ENCODE measurements around the gene SET. TPM values are rescaled to one million over a fixed set of nuclear protein-coding genes. Genes with fewer than 3 reads are reported as not detected.
"Not testable (repeated sequence)": the region's sequence is repeated elsewhere in the genome, so short reads cannot be mapped to it uniquely, and the experiment has no call there.

Gene SET
- total and polyA plus RNA-seq, 9 donors: 288 to 388 (median 338) TPM

GRCh38 chr9:128699096-128699795 is 10.2 kb downstream of the SET start:
- not testable (repeated sequence) for H3K4me3 ChIP-seq (ENCODE audit: low read length); H3K27ac ChIP-seq (ENCODE audit: low read length); H3K27me3 ChIP-seq (ENCODE audit: control insufficient read depth, insufficient read depth, low read length); DNase-seq; H3K9me3 ChIP-seq (replicated peaks; ENCODE audit: control insufficient read depth, low read depth, low read length)
- Histone ChIP-seq H3K4me1 (ENCODE audit: control insufficient read depth, insufficient read depth, low read length) (peaks cover 16% of the 10 kb centered on the region), H3K36me3 (ENCODE audit: control insufficient read depth, insufficient read depth, low read length) (peaks cover 19% of the 10 kb centered on the region)
- WGBS (ENCODE audit: insufficient coverage): 91% methylated on average over 15 of the region's 30 CpGs

GRCh38 chr9:128701227-128701854 is 12.3 kb downstream of the SET start:
- Histone ChIP-seq H3K4me1 (ENCODE audit: control insufficient read depth, insufficient read depth, low read length) (peaks cover 29% of the 10 kb centered on the region), H3K4me3 (ENCODE audit: low read length) (no peak overlapping the region), H3K27me3 (ENCODE audit: control insufficient read depth, insufficient read depth, low read length) (no peaks in the 10 kb centered on the region), H3K27ac (ENCODE audit: low read length) (no peak overlapping the region), H3K36me3 (ENCODE audit: control insufficient read depth, insufficient read depth, low read length) (peaks cover 14% of the 10 kb centered on the region), H3K9me3 (replicated peaks; ENCODE audit: control insufficient read depth, low read depth, low read length) (no peaks in the 10 kb centered on the region)
- DNase-seq: no peak
- 52% methylated on average over 4 of the region's 10 CpGs for WGBS (ENCODE audit: insufficient coverage)

GRCh38 chr9:128702445-128702948 is 13.5 kb downstream of the SET start, which contains the start of gene PKN3:
TSS of gene PKN3 (plus strand) at chr9:128702503. CDS start at chr9:128702916, 413 bp downstream.
- DNase-seq: peak; percentile 89
- H3K27ac ChIP-seq (ENCODE audit: low read length): peak within 1 kb of the TSS; percentile 42
- under 1% methylated on average over 65 of the region's 65 CpGs for WGBS (ENCODE audit: insufficient coverage)
- peaks cover 29% of the 10 kb centered on the region for H3K4me1 ChIP-seq (ENCODE audit: control insufficient read depth, insufficient read depth, low read length)
- H3K9me3 ChIP-seq (replicated peaks; ENCODE audit: control insufficient read depth, low read depth, low read length): no peaks in the 10 kb centered on the region
- peak within 1 kb of the TSS; percentile 67 for H3K4me3 ChIP-seq (ENCODE audit: low read length)
- H3K36me3 ChIP-seq (ENCODE audit: control insufficient read depth, insufficient read depth, low read length): peaks cover 14% of the 10 kb centered on the region
- H3K27me3 ChIP-seq (ENCODE audit: control insufficient read depth, insufficient read depth, low read length): no peaks in the 10 kb centered on the region

- Histone ChIP-seq H3K9me3 (replicated peaks; ENCODE audit: control insufficient read depth, low read depth, low read length) (no peaks in the 10 kb centered on the region), H3K27me3 (ENCODE audit: control insufficient read depth, insufficient read depth, low read length) (no peaks in the 10 kb centered on the region), H3K36me3 (ENCODE audit: control insufficient read depth, insufficient read depth, low read length) (peaks cover 13% of the 10 kb centered on the region), H3K27ac (ENCODE audit: low read length) (peak overlapping the region; percentile 42), H3K4me3 (ENCODE audit: low read length) (peak overlapping the region; percentile 67), H3K4me1 (ENCODE audit: control insufficient read depth, insufficient read depth, low read length) (peaks cover 29% of the 10 kb centered on the region)
- DNase-seq: peak; percentile 26
- WGBS (ENCODE audit: insufficient coverage): 4% methylated on average over 52 of the region's 55 CpGs
These were observed 14.1 kb downstream of the SET start for GRCh38 chr9:128702949-128703615.

- Histone ChIP-seq H3K36me3 (ENCODE audit: control insufficient read depth, insufficient read depth, low read length) (peaks cover 13% of the 10 kb centered on the region), H3K4me1 (ENCODE audit: control insufficient read depth, insufficient read depth, low read length) (peaks cover 29% of the 10 kb centered on the region), H3K9me3 (replicated peaks; ENCODE audit: control insufficient read depth, low read depth, low read length) (no peaks in the 10 kb centered on the region), H3K27ac (ENCODE audit: low read length) (peak overlapping the region; percentile 42), H3K27me3 (ENCODE audit: control insufficient read depth, insufficient read depth, low read length) (no peaks in the 10 kb centered on the region), H3K4me3 (ENCODE audit: low read length) (peak overlapping the region; percentile 67)
- WGBS (ENCODE audit: insufficient coverage): 60% methylated on average over 24 of the region's 31 CpGs
- DNase-seq: no peak
These were observed 14.8 kb downstream of the SET start for GRCh38 chr9:128703616-128704355.

- Histone ChIP-seq H3K4me1 (ENCODE audit: control insufficient read depth, insufficient read depth, low read length) (peaks cover 29% of the 10 kb centered on the region), H3K4me3 (ENCODE audit: low read length) (no peak overlapping the region)
- 90% methylated on average over 2 of the region's 5 CpGs for WGBS (ENCODE audit: insufficient coverage)
These were observed 15.3 kb downstream of the SET start for GRCh38 chr9:128704356-128704670.

GRCh38 chr9:128705051-128705965 is 16.3 kb downstream of the SET start:
- WGBS (ENCODE audit: insufficient coverage): 82% methylated on average over 29 of the region's 36 CpGs
- H3K27me3 ChIP-seq (ENCODE audit: control insufficient read depth, insufficient read depth, low read length): no peaks in the 10 kb centered on the region
- peak overlapping the region; percentile 51 for H3K27ac ChIP-seq (ENCODE audit: low read length)
- H3K4me1 ChIP-seq (ENCODE audit: control insufficient read depth, insufficient read depth, low read length): peaks cover 29% of the 10 kb centered on the region
- H3K9me3 ChIP-seq (replicated peaks; ENCODE audit: control insufficient read depth, low read depth, low read length): no peaks in the 10 kb centered on the region
- H3K36me3 ChIP-seq (ENCODE audit: control insufficient read depth, insufficient read depth, low read length): peaks cover 13% of the 10 kb centered on the region
- H3K4me3 ChIP-seq (ENCODE audit: low read length): no peak overlapping the region
- DNase-seq: no peak

More at GRCh38 chr9:128704356-128704670, 15.3 kb downstream of the SET start:
- peaks cover 13% of the 10 kb centered on the region for H3K36me3 ChIP-seq (ENCODE audit: control insufficient read depth, insufficient read depth, low read length)
- H3K27ac ChIP-seq (ENCODE audit: low read length): peak overlapping the region; percentile 29
- DNase-seq: no peak
- H3K9me3 ChIP-seq (replicated peaks; ENCODE audit: control insufficient read depth, low read depth, low read length): no peaks in the 10 kb centered on the region
- H3K27me3 ChIP-seq (ENCODE audit: control insufficient read depth, insufficient read depth, low read length): no peaks in the 10 kb centered on the region

- peaks cover 13% of the 10 kb centered on the region for H3K36me3 ChIP-seq (ENCODE audit: control insufficient read depth, insufficient read depth, low read length)
- H3K9me3 ChIP-seq (replicated peaks; ENCODE audit: control insufficient read depth, low read depth, low read length): no peaks in the 10 kb centered on the region
- no peak overlapping the region for H3K27ac ChIP-seq (ENCODE audit: low read length)
- H3K4me1 ChIP-seq (ENCODE audit: control insufficient read depth, insufficient read depth, low read length): peaks cover 29% of the 10 kb centered on the region
- no peak for DNase-seq
- no peaks in the 10 kb centered on the region for H3K27me3 ChIP-seq (ENCODE audit: control insufficient read depth, insufficient read depth, low read length)
- WGBS (ENCODE audit: insufficient coverage): no CpG with 5 or more reads among the region's 1 CpG
- no peak overlapping the region for H3K4me3 ChIP-seq (ENCODE audit: low read length)
These were observed 17.0 kb downstream of the SET start for GRCh38 chr9:128706045-128706444.

- WGBS (ENCODE audit: insufficient coverage): 68% methylated on average over 21 of the region's 23 CpGs
- no peak overlapping the region for H3K4me3 ChIP-seq (ENCODE audit: low read length)
- peak; percentile 40 for DNase-seq
These were observed 17.8 kb downstream of the SET start for GRCh38 chr9:128706671-128707381.

More at GRCh38 chr9:128706671-128707381, 17.8 kb downstream of the SET start:
- H3K27ac ChIP-seq (ENCODE audit: low read length): peak overlapping the region; percentile 7
- H3K9me3 ChIP-seq (replicated peaks; ENCODE audit: control insufficient read depth, low read depth, low read length): no peaks in the 10 kb centered on the region
- peaks cover 29% of the 10 kb centered on the region for H3K4me1 ChIP-seq (ENCODE audit: control insufficient read depth, insufficient read depth, low read length)
- H3K27me3 ChIP-seq (ENCODE audit: control insufficient read depth, insufficient read depth, low read length): no peaks in the 10 kb centered on the region
- peaks cover 13% of the 10 kb centered on the region for H3K36me3 ChIP-seq (ENCODE audit: control insufficient read depth, insufficient read depth, low read length)
